ENCODE data around the gene COL4A6.

The COL4A6 gene

DNA sequence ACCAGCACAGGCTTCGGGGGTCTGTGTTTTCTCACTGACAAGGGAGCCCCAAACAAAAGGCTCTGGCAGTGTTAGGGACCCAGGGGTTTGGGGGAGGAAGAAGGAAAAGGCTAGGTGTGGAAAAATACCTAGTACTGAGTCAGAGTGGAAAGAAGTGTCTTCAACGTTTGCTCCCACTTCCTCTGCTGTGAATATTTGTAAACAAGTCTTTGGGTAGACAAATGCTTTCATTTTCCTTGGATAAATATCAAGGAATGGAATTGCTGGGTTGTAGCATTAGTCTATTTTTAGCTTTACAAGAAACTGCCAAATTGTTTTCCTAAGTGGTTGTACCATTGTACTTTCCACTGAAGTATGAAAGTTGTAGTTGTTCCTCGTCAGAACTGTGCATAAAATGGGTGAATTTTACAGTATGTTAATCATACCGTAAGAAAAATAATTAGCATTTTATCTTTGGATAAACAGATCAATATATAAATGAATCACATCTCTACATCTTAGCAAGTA lies 18.8 kb upstream of the COL4A6 start:
- no peak for TF ChIP-seq CTCF (IDR thresholded peaks at IDR 0.05; ENCODE audit: borderline replicate concordance, insufficient read depth, low read depth, low read length)
- no peak overlapping the region for H3K4me3 ChIP-seq (ENCODE audit: low read depth, low read length)

- no peak for TF ChIP-seq CTCF (IDR thresholded peaks at IDR 0.05; ENCODE audit: borderline replicate concordance, insufficient read depth, low read depth, low read length)
- H3K4me3 ChIP-seq (ENCODE audit: low read depth, low read length) = no peak overlapping the region
Observed at GRCh38 chrX:108453841-108454240, 15.6 kb upstream of the COL4A6 start.

GRCh38 chrX:108447303-108447702 lies 9.1 kb upstream of the COL4A6 start:
- TF ChIP-seq CTCF (IDR thresholded peaks at IDR 0.05; ENCODE audit: borderline replicate concordance, insufficient read depth, low read depth, low read length) = no peak
- H3K4me3 ChIP-seq (ENCODE audit: low read depth, low read length) = no peak overlapping the region

- no peak overlapping the region for H3K4me3 ChIP-seq (ENCODE audit: low read depth, low read length)
- no peak for TF ChIP-seq CTCF (IDR thresholded peaks at IDR 0.05; ENCODE audit: borderline replicate concordance, insufficient read depth, low read depth, low read length)
Observed at GRCh38 chrX:108442901-108443464, 4.8 kb upstream of the COL4A6 start.

GRCh38 chrX:108439961-108440696 lies 1.9 kb upstream of the COL4A6 start:
- H3K4me3 ChIP-seq (ENCODE audit: low read depth, low read length) = no peak overlapping the region
- TF ChIP-seq CTCF (IDR thresholded peaks at IDR 0.05; ENCODE audit: borderline replicate concordance, insufficient read depth, low read depth, low read length) = no peak

DNA sequence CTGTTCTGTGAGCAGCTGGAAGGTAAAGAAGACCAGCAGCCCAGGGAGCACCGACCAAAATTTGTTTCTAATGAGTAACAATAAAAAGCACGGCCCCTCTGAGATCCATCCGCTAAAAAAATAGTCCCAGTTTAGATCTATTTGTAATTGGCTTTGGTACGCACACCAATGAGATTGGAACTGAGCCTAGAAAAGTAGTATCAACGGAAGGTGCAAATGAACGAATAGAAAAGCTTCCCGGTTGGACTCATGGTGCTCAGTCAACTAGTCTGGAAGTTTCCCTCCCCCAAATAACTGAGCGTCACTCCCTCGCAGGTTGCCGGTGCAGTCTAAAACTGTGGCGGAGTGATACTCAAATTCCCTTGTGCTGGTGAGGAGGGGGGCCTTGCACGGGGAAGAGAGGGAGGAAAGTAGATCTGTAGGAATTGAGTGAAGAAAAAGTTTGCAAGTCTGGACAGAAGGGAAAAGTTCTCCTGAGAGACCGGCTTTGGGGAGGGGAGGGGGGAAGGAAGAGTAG lies 1.3 kb upstream of the COL4A6 start, which contains the start of gene COL4A5:
TSS of gene COL4A5 (plus strand) at position 413 of the 517 bp plus-strand sequence. CDS start 288 bp downstream, outside the sequence.
- no peak for TF ChIP-seq CTCF (IDR thresholded peaks at IDR 0.05; ENCODE audit: borderline replicate concordance, insufficient read depth, low read depth, low read length)
- H3K4me3 ChIP-seq (ENCODE audit: low read depth, low read length) = no peak within 1 kb of the TSS

Measured in GM12875 (cell line).